ENCODE measurements around the gene PLCG1.

Gene PLCG1

GRCh38 chr20:41219824-41220223 lies 82.5 kb downstream of the PLCG1 start:
- no peak for DNase-seq

- DNase-seq: no peak
Observed at GRCh38 chr20:41221614-41222218, 84.4 kb downstream of the PLCG1 start.

GRCh38 chr20:41222296-41222695 lies 85.0 kb downstream of the PLCG1 start:
- no peak for DNase-seq

GRCh38 chr20:41222703-41223102 lies 85.4 kb downstream of the PLCG1 start:
- DNase-seq: no peak

GRCh38 chr20:41223112-41223511 lies 85.8 kb downstream of the PLCG1 start:
- no peak for DNase-seq

- no peak for DNase-seq
Observed at GRCh38 chr20:41224281-41224680, 86.9 kb downstream of the PLCG1 start.

GRCh38 chr20:41225091-41225490 lies 87.7 kb downstream of the PLCG1 start:
- no peak for DNase-seq

GRCh38 chr20:41226426-41226825 lies 89.1 kb downstream of the PLCG1 start:
- no peak for DNase-seq

Measured in SHP77 (cell line).